GM19099 (cell line): Measurements from ENCODE around the gene RNF215.

ENCODE experiments used
- POLR2A ChIP-seq: IDR thresholded peaks from 3 replicates; pipeline ENCODE4 v1.6.1; 2011; ENCODE audit warnings: low read depth; ENCODE audit not compliant: insufficient read length; ENCODE audit errors: extremely low read depth

RNF215 gene

DNA sequence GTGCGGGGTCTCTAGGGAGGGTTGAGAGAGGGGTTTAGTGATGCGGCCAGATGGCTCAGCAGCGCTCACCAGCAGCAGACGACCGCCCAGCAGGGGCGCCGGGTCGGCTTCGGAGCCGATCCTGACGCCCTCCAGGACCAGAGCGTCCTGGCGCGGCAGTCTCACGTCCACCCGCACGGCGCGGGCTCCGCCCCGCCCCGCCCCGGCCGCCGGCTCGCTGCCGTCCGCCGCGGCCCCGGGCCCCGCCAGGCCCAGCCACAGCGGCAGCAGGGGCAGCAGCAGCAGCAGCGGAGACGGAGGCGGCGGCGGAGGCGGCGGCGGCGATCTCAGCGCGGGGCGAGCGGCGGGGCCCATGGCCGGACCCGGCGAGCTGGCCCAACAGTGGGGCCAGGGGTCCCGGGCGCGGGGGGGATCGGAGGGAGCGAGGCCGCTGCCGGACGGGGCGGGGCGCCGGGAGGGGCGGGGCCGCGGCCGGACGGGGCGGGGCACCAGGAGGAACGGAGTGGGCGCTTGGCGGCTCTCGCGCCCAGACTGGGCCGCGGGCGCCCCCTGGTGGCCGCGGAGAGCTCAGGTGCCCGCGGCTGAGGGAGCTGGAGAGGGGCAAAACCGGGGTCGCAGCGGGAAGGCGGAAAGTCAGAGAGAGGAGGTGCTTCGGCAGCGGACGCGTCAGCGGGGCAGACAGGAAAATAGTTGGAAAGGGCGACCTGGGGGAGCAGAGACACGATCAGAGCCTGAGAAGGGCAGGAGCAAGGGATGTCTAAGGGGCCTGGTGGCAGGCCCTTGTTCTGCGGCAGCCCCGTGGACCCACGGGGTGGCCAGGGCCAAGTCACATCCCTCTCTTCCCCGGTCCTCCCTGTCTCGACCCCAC is at the start of gene RNF215:
RNF215 (minus strand) TSS at position 452 of the 868 bp plus-strand sequence; CDS start at position 354, 98 bp downstream.
- TF ChIP-seq POLR2A = no peak

DNA sequence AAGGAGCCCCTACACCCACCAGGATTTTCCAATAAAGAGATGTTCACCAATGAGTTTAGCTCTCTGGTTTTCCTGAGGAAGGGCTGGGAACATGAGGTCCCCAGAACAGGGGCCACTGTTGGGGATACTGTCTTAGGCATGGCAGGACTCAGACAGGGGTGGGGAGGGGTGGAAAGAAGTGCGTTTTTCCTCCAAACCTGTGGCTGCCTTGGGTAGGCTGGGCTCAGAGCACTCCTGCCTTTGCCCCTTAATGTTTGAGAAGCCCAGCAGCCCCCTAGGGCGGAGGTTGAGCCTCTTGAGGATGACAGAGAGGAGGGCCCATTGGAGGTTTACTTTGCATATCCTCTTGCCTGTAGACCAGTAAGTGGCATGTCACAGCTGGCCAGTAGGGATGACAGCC is 49.0 kb upstream of the RNF215 start:
- no peak for TF ChIP-seq POLR2A

DNA sequence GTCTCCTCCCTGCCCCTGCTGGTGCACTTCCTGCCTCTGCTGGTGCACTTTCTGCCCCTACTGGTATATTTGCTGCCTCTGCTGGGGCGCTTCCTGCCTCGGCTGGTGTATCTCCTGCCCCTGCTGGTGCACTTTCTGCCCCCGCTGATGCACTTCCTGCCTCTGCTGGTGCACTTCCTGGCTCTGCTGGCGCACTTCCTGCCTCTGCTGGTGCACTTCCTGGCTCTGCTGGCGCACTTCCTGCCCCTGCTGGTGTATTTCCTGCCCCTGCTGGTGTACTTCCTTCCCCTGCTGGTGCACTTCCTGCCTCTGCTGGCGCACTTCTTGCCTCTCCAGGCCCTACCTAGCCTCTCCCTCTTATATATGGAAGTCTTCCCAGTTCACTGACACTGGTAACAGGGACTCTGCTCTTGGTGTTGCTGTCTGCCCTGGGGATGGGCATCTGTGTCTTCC is 48.5 kb upstream of the RNF215 start:
- TF ChIP-seq POLR2A = peak; percentile 22

DNA sequence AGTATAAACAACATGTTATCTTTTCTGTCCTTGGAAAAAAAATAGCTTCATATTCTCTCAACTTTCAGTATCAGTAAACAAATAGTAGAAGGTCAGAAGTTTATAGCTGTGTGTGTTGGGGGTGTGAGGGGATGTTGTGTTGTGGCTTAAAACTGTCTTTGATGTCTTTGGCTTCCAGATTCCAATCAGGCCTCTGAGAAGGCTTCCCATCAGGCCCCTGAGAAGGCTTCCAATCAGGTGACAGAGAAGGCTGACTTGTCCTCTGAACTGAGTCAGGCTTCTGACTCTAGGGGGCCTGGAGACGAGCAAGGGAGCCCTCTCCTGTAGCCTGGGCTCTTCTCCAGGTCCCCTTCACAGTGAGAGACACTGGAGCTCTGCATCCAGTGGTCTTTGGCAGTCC is 47.6 kb upstream of the RNF215 start:
- TF ChIP-seq POLR2A = no peak

DNA sequence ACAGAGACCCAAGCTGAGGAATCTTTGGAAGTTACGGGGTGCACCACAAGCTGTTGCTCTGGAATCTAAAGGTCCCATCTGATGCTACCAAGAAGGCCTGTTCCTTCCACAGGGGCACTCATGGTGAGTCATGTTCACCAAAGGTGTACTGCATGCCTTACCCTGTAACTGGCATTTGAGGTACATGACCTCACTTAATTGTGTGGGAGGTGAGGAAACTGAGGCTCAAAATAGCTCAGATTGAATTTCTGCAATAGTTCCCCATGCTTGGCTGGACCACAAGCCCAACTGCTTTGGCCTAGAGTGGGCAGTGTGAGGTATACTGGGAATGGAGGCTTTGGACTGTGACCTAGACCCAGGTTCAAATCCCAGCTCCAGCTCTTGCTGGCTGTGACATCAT is 46.6 kb upstream of the RNF215 start:
- no peak for TF ChIP-seq POLR2A

DNA sequence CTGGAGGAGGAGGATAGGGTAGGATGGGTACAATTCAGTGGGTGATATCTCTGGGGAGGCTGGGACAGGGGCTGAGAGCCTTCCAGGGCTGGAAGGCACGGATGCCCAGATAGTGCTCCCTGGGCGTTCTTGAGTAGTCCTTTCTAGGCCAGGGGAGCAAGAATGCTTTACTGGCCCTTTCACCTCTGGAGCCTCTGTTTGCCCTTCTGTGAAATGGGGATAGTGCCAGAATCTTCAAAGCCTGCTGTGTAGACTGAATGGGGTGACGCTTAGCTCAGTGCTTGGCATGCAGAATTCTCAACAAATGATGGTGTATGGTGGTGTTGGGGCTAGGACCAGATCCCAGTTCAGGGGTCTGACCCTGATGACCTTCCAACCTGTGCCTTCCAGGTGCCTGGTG is 46.0 kb upstream of the RNF215 start:
- no peak for TF ChIP-seq POLR2A

DNA sequence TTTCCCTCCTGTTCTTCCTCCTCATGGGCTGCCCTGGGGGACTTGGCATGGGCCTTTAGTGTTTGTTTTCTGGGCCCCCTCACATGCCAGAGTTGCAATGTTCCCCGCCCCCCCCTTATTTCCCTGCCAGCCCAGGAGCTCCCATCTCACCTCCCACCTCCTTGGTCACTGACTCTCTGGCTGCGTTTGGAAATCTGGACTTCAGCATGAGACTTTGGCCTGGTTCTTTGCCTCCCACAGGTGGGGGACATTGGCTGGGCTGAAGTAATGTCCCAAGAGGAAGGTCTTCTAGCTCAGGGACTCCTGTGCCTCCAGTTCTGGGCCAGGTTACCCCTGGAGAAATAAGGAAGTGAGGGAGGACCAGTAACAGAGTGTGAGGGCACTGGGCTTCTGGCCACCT is 45.3 kb upstream of the RNF215 start:
- no peak for TF ChIP-seq POLR2A

DNA sequence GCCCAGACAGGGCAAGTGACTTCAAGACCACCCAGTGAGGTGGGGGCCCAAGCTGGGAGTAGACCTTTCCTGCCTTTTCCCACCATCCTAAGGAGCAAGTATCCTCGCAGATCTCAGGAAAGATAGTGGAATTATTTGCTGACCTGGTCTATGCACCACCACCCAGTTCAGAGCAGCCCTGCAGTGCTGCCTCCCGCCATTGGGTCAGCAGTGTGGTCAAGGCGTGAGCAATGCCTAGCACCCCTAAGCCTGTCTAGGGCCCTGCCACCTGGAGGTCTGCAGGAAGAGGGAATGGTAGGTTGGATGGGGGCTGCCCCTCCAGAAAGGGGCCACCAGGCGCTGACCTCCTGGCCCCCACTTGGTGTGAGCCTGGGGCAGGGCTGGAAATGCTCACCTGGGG is 44.9 kb upstream of the RNF215 start:
- no peak for TF ChIP-seq POLR2A

DNA sequence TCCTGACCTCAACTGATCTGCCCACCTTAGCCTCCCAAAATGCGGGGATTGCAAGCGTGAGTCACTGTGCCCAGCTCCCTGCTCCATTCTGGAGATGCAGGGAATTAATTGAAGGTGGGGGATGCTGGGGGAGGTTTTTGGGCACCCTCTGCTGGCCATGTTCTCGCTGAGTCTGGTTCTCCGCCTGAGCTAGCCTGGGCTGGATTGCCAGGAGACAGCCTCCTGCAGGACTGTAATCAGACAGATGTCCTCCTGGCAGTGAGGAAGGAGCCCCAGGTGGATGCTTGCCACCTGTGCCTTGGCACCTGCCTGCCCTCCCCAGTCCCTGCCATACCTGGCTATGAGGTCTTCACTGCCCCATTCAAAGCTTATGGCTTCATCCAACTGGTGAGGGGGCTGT is 43.7 kb upstream of the RNF215 start:
- TF ChIP-seq POLR2A = no peak

DNA sequence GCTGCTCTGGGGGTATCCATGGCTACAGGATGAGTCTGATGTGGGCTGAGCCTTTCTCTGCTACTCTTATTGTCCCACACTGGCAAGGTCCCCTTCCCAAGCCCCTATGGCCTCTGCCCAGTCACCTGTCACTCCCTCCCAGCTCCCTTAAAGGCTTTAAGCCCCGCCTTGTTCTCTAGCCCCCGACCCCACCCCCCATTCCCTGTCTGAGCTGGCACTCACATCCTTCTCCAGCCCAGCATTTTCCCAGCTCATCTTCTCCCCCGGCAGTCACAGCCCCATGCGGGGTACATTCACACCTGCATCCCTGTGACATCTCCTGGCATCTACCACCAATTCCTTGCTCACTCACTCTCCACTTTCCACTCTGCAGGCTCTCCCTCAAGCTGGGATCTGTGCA is 42.7 kb upstream of the RNF215 start:
- no peak for TF ChIP-seq POLR2A

DNA sequence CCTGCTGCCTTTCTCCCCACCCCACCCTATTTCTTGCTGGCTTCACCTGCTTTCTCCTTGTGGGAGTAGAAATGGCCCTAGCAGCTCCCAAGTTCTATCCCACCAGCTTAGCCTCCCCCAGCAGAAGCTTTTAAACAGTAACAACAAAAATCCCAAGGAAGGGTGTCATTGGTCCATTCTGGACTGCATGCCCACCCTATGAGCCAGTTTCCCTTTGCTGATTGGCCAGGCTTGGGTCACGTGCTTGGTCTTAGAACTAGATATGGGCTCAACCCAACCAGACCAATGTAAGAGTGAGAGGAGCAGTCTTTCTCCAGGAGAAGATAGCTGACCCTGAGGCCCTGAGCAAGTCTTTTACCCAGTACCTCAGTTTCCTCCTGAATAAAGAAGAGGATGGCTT is 40.7 kb upstream of the RNF215 start:
- TF ChIP-seq POLR2A = no peak

DNA sequence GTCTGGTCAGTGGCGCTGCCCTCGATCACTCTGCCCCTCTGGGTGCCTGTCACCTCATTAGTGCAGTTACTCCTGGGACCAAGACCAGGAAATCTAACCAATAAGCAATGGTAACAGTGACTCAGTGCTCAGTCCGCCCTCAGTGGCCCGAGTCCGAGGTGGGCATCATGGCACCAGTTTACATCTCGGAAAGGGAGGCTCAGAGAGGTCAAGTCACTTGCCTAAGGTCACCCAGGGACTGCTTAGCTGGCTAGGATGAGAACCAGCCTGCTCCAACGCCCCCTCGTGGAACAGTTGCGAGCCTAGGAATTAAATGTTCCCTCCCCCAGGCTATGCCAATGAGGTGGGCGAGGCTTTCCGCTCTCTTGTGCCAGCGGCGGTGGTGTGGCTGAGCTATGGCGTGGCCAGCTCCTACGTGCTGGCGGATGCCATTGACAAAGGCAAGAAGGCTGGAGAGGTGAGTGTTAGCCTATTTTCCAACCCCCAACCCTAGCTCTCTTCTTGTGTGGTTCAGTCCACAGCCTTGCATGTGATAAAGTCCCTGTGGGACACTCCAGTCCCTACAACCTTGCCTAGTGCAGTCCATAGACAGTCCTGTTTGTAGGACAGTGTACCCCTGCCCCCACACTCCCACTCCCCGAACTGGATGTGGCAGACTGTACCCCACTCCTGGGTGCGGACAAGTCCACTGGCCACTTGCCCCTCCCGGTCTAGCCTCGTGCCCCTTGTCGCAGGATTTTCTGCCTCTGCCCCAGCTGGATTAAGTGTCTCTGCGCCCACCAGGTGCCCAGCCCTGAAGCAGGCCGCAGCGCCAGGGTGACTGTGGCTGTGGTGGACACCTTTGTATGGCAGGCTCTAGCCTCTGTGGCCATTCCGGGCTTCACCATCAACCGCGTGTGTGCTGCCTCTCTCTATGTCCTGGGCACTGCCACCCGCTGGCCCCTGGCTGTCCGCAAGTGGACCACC is 39.5 kb upstream of the RNF215 start:
- no peak for TF ChIP-seq POLR2A

DNA sequence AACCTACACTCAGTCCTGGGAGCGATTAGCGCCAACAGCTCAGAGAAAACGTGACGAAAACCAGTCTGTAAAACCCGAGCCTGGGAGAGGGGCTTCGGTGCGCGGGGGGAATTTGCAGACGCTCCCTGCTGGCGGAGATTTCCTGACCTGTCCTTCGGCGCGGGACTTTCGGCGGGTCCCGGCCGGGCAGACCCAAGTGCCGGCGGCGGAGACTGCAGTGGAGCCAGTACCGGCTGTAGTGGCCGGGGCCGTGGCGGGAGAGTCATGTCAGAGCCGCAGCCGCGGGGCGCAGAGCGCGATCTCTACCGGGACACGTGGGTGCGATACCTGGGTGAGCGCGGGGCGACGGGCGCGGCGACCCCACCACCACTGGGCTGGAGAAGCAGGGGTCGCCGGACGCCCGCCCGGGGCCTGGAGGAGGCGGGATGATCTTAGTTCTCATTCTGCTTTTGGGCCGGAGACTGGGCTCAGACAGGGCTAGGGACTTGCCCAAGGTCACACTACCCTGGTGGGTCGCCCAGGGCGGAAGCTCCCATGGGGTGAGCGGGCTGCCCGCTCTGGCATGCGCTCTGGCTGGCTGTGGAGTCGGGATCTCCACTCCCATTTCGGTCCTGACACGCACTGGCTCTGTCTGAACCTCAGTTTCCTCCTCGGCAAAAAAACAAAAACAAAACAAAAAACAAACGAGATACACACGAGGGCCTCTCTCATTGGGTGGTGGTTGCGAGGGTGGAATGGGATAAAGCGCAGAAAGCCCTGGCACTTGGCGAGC is 38.6 kb upstream of the RNF215 start, which contains the start of gene MTFP1:
MTFP1 (plus strand) TSS at position 153 of the 772 bp plus-strand sequence; CDS start at position 265, 112 bp downstream.
- peak; percentile 71 for TF ChIP-seq POLR2A

DNA sequence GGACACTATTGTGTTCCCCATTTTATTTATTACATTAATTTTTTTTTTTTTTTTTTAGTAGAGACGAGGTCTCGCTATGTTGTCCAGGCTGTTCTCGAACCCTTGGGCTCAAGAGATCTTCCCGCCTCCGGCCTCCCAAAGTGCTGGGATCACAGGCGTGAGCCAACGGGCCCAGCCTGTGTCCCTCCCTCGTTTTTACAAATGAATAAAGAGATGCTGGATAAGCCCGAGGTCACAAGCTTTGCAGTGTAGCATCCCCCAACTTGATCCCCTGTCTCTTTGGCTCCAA is 38.1 kb upstream of the RNF215 start:
- TF ChIP-seq POLR2A = no peak

DNA sequence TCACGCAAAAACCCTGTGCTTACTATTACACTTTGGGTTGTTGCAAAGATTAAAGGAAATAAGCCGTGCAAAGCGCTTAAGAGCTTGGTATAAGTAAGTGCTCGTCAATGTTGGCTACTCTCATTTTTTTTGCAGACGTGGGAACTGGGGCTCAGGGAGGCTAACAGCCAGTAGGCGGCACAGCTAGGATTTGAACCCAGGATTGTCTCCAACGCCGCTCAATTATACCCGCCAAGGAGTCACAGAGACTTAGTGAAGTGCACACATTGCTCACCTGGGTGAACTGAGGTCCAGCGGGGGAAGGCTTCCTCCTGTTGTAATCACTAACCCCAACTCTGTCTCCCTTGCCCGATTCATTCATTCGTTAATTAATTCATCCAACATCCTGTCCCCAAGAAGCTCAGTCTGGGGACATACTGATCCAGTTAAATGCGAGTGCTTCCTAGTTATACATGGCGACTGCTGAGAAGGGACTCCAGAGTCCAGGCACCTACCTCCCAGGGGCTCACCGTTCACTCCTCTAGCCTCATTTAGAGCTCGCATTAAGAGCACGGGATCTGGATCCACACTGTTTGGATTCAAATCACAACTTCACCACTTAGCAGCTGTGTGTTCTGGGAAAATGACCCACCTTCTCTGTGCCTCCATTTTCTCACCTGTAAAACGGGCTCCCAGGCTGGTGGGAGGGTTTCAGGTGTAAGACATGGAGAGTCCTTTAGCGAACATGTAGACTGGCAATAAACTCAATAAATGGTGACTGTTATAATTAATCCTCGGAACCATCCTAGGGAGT is 37.5 kb upstream of the RNF215 start:
- TF ChIP-seq POLR2A = no peak

DNA sequence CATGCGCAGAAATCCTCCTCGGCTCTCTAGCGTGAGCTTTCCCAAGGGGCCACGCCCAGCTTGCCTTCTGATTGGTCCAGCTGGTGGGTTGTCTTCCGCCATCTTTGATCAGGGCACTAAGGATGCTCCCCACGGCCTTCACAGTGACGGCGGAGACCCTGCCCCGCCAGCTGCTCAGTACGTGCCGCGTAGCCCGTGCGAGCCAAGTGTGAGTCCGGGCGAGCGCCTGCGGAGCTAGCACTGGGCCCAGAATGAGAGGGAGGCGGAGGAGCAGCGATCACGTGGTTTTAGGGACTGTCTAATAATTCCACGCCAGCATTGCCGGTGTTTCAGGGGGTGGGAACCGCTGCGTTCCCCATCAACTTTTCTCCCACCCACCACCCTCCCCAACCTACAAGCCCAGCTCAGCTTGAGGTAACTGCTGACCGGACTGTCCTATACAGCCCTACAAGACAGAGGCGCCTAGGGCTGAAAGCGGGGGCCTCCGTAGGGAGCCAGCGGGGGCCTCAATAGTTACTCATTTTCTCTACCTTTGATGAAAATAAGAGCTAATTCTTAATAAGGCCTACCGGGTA is 36.8 kb upstream of the RNF215 start:
- peak; percentile 74 for TF ChIP-seq POLR2A
